Renal cortex interstitium (tissue), 11 donors: Measurements from ENCODE around the gene MYZAP. TPM values are rescaled to one million over a fixed set of nuclear protein-coding genes. Genes with fewer than 3 reads are reported as not detected.
"Not testable (repeated sequence)": the region's sequence is repeated elsewhere in the genome, so short reads cannot be mapped to it uniquely, and the experiment has no call there.

Experiments used
- DNase-seq, 11 donors: peaks; one replicate each; pipeline ENCODE4 v3.0.0-alpha.2; 2013; ENCODE audit warnings: low read depth in 9 of 11, low spot score in 4 of 11; ENCODE audit errors: extremely low read depth in 1 of 11
- polyA plus RNA-seq, 3 donors: library from polyadenylated mRNA; unstranded; fragments of 120-200 nt; gene quantifications; one replicate each; pipeline ENCODE4 v1.2.1, GENCODE V29; 2013; ENCODE audit not compliant: insufficient read length in 3 of 3

MYZAP gene
- polyA plus RNA-seq, 3 donors = 3.0 to 5.9 (median 5.7) TPM

DNA sequence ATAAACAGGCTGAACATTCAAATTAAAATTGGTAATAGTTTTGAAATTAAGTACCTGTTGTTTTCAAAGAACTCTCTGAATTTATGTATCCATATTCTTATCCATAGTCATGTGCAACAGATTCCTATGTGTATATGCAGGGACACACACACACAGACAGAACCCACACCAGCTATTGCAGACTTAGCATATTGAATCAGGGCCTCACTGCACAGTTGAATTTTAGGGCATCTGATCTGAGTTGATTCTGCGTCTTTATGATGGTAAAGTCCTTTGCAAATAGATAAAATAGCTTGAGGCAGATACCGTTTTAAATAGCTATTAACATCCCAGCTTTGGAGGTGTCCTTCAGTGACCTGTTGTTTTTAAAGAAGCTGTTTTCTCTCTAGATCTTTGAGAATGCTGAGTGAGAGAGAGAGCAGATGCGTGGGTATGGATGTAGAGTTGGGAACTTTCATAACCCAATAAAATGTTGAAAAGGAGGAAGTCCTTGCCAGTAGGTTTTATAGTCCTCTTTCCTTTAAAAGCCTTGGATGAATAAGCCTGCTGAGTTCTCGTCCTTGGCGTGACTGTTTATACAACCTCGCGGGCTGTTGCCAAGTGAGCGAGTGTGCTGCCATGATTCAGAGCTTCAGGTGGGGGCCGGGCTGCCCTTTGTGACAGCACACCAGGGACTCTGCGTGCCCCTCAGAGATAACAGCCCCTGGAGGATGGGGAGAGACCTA, 18.3 kb downstream of the MYZAP start:
- peak in 3 of 11 donors; percentile 9 to 51 (median 41) for DNase-seq

DNA sequence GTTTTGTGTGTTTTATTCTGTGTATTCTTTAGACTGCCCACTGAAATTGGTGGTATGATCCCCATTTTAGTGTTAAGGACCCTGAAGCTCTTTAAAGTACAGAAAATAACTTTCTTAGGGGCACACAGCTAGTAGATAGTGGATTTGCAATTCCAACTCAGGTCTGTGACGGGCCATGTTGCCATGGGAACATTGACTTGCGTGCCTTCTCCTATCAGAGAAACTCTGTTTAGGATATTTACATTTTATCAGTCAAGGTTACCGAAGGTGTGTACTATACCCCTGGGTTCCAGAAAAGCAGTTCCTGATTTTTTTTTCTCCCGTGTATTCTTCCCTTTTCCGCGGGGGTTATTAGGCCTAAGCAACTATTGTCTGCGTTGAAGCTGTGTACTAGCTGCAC, 19.4 kb downstream of the MYZAP start:
- no peak for DNase-seq

DNA sequence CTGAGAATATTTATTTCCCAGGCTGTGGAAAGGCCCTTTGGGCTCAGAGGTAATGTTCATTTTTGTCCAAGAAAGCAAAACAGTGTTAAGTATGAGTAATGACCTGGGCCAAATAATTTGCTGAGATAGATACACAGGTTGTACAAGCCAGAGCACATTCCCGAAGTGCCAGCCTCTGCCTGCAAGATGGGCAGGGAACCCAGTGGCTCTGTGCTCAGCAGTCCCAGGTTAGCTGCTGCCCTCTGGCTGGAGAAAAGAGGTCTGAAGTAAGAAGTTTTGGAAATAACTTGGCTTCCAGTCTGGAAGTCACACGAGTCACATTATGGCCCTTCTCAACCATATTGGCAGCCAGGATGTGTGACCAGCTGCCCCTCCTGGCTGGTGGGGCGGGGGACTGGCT, 20.2 kb downstream of the MYZAP start:
- peak in 1 of 11 donors; percentile 12 for DNase-seq

DNA sequence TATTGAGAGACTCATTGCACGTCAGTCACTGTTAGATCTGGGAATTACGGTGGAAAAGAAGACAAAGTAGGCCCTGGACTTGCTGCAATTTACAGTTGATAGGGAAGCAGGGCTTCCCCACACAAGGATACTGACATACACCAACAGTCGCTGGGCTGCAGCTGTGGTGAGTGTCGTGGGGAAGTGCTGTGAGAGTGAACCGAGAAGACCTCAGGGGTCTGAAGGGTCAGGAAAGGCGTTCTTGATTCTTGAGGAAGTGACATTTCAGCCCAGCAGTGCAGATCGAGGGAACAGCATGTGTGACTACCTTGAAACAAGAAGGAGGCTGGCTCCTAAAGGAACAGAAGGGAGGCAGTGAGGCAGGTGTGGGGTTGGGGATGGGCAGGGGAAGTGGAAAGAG, 22.5 kb downstream of the MYZAP start:
- no peak for DNase-seq

DNA sequence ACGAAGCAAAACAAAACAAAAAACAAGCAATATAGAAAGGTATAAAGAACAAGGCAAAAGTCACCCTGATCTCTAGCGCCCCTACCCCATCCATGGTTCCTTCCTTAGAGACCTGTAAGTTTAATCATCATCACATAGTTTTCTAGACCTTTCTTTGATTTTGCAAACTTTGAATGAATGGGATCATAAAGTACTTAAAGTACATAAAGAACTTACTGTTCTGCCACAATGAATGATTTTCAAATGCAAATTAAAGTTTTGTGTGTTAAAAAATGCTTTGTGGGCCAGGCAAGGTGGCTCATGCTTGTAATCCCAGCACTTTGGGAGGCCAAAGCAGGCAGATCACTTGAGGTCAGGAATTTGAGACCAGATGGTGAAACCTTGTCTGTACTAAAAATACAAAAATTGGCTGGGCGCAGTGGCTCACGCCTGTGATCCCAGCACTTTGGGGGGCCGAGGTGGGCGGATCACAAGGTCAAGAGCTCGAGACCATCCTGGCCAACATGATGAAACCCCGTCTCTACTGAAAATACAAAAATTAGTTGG, 24.3 kb downstream of the MYZAP start:
- not testable (repeated sequence) for DNase-seq

DNA sequence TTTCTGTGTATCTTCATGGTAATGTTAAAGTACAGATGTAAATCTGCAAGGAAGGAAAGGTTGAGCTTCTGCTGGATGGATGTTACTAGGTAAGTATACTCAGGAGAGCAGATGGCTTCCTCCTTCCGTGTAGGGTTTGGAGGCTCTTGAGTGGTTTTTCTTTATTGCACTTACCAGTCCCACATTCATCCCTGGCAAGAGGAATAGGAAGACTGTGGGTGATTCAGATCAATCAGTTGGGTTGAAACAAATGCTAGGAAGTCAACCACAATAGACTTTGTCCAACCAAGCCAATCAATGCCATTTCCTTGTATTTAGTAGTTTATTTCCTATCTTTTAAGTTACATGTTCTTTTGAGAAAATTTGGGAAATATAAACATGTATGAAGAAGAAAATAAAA, 26.6 kb downstream of the MYZAP start:
- no peak for DNase-seq

DNA sequence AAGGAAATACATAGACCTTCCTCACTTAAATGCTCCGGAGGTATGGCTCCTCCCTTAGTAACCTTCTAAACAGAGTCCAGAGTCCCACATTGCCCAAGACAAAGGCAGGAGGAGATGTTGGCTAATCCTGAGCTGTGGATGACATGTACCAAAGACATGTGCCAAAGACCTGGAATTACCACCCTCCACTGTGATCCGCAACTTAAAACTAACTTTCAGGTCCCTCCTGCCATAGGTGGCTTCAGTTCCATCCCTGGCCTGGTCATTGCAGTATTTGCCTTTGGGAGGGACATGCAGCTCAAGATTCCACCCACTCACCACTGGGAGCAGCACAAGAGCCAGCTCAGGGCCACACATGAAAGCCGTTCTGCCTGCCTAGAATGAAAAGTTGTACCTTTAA, 28.0 kb downstream of the MYZAP start:
- no peak for DNase-seq

DNA sequence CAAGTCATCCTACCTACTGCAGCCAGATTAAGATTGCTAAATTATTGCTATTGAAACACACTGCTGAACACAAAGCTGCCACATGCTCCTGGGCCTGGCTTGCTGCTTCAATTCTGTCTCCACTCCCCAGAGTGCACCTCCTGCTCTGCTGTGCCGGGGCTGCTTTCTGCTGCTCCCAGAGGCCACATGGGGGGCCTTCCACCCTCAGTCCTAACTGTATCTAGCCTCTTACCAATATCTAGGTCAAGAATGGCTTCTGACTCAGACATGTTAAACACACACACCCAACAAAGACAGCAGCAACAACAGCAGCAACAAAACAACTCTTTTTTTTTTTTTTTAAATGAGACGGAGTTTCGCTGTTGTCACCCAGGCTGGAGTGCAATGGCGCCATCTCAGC, 33.0 kb downstream of the MYZAP start:
- no peak for DNase-seq

DNA sequence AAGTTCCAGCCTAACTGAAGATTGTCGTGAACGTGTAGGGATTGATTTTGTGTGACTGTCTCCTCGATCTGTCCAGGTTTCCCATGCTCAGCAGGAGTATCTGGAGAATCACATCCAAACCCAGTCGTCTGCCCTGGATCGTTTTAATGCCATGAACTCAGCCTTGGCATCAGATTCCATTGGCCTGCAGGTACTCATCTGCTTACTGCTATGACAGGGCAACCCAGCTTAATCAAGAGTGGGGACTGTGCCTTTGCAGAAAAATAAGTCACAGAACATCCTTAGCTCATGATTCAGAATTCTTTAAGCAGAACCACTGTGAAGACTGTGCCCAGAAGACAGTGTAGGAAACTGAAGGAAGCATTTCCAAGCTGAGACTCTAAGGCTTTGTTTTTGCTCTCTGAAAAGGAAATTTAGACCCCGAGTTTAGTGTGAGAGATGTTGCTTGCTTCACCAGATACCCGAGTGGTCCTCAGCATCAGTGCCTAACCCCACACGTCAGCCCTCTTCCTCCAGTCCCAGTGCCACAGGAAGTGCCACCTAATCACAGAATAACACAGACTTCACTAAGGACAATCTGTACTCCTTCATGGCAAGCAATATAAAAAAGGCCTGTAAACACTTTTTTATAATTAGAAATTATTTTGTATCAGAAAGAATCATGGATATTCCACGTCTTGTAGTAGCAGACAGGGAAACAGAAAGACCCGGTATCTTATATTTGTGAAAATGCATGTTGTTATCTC, 34.2 kb downstream of the MYZAP start:
- DNase-seq = no peak

DNA sequence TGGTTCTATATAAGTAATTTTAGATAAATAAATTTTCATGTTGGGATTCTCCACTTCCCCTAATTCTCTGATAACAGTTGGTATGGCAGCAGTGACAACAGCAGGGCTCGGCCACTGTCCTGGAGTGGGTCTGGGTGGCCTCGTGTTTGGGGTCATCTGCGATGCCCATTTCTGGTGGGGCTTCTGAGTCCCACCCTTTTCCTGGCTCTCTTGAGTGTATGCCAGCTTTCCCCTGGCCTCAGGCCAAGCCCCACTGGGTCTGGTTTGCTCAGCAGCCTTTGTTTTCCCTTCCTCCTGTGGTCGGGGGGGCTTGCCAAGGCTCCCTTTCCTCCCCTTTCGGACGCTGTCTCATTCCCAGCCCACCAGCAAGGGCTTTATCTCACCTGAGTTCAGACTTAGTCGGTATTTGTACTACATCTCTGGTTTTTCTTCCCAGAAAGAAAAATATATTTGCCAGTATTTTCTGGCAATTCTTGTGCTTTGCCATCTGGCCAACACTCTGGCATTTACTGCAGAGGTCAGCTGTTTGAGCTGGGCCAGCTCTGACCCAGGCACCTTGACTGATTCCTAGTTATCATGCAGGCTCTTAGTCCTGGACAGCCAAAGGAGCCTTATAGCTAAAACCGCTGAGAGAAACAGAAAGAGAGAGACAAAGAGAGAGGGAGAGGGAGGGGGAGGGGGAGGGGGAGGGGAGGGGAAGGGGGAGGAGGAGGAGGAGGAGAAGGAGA, 35.2 kb downstream of the MYZAP start:
- DNase-seq = no peak

DNA sequence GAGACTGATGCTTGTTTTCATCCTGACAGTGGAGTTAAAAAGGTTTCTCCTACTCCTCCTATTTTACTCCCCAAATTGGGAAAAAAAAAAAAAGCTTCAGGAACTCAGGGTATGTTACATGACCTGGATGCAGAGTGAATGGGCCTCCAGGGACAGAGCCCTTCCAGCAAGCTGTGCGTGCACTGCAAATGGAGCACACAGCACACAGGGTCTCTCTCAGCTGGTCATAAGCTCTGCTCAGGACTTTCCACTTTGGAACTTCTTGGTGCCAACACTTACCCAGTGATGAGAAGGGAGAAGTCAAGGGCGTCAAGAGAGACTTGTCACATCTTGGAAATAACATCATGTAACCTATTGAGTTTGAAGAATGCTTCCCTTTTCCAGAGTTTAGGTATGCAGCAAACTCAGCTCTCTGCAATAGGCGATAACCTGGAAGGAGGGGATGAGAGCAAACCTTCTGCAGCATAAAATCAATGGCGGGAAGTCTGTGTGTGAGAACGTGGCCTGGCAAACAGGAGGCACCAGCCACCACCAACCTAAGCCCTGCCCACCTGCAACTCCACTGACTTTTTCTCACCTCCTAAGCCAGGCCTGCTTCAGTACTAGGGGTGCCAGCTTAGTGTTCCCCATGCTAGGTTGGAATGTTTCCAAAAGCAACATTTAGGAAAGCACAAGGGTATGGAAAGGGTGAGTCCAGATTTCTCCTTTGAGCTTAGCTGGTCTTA, 39.8 kb downstream of the MYZAP start:
- no peak for DNase-seq

DNA sequence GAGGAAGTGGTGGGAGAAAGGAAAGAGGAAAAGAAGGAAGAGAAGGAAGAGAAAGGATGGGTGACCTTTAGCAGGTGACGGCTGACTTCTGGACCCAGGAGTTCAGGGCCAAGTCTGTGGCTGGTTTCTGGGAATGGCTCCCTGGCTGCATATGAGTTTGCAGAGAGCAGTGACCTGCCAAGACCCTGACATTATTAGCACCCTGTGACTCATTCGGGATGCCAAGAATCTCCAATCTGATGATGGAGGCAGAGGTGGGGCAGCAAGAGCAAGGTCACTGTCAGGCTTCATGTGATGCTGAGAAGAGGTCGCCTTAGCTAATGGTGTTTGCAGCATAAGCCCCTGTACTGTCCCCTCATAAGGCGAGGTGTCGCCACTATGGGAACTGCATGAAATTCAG, 42.6 kb downstream of the MYZAP start:
- no peak for DNase-seq

DNA sequence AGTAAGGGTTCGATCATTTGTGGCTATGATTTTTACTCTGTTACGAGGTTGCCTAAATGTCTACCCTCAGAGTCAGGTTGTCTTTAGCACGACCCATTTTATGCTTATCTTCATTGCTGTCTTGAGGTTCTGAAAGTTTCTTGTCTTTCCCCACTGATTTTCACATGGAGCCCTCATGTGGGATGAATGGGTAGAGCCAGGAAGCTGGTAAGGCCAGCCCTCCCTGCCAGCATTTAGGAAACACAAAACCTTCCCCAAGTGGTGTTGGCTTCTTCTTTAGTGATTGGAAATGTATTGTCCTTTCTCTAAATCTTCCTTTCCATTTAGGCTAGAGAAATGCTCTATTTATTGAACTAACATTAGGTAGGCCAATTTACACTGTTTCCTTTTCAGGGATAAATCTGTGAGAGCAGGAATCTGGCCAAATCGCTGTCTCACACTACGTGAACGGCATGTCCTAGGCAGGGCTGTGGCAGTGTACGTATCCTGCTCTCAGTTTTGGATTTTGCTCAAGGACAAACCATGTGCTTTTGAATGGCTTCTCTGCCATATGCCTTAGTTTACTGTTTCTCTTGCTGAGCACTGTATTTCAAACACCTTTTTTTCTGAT, 43.7 kb downstream of the MYZAP start:
- no peak for DNase-seq

DNA sequence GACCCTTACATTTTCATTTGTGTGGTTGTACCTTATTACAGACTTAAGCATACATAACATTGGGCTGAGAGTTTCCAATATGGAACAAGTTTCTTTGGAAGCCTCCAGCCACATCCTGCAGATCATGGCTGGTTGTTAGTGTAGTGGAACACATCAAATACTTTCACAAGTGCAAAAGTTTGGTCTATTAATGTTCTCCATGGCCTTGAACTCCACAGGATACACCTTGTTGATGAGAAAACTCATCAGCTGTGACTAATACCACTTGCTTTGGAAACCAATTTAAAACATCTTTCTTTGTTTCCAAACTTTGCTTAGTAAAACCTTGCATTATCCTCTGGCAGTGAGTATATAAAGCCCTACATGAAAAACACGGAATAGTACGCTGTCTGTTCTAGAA, 46.1 kb downstream of the MYZAP start:
- DNase-seq = no peak

DNA sequence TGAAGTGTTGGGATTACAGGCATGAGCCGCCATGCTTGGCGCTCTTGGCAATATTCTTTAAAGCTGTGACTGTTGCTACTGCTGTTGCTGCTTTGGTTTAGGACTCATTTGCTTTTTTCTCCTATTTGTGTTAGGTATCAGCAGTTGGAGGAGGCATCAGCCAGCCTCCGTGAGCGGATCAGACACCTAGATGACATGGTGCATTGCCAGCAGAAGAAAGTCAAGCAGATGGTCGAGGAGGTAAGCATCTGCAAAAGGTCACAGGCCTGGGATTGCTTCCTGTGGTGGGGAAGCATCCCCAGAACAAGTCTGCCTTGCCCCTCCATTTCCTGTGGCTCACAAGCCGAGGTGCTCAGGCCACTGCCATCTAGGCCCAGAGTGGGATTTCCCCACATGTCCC, 47.6 kb downstream of the MYZAP start:
- no peak for DNase-seq

DNA sequence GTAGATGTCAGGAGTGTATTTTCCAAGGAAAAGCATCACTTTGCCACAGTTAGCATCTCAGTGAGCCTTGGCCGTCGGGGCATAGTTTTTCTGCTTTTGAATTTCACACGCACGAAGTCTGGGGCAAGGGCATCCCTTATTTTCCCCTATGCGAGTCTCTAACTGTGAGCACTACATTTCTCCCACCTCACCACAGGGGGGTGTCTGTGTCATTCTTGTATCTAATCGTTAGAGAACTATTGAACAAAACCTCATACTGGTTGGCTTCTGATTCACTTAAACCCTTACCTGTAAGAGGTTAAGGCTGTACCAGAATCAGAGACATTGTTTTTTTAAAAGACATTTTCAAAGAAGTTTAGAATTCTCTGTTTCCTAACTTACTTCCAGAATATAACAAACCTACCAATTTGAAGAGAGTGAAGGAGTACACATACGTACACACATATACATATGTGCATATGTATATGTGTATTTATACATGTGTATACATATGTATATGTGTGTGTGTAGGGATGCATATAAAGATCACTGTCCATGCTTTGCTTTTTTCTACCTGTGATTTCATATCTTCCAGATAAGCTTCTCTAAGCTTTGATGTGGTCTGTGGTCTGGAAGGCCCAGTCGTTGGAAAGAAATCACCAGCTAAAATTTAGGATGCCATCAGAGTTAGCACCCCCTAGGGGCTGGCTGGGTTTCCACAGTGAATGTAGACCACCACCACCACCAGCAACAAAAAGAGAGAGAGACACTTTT, 49.4 kb downstream of the MYZAP start:
- peak in 1 of 11 donors; percentile 51 for DNase-seq

DNA sequence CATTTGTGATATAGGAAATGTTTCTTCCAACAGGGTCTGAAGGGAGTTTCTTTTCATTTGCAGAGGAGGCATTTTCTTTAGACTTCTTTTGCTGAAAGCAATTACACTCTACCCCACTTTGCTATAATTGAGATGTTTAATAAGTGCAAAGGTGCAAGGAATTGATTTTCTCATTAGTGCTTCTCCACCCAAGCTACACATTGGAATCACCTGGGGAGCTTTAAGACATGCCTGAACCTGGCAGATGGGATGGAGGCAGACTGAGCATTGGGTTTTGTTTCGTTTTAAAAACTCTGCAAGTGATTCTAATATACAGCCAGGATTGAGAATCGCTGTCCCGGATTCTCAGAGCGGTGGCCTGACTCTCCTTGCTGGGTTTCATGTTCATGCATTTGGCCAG, 52.1 kb downstream of the MYZAP start:
- no peak for DNase-seq

DNA sequence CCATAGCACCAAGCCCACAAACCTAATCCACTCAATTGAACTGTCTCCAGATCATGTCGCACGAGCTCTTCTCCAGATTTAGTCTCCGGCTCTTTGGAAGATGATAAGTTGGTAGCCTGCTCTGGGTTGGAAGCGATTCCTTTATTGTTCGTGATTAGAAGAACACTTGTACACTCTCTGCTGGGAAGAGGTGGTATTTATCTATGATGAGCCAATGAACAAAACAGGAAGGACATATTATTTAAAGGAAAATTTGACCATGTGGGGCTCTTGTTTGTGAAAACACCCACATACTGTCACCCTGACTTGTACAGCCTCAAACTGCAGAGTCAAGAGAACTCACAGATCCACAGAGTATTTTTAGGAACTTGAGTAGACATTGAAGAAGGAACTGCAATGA, 54.4 kb downstream of the MYZAP start:
- DNase-seq = no peak
